HEK293 (cell line): ENCODE results near the gene NYNRIN.
"Not testable (repeated sequence)": the region's sequence is repeated elsewhere in the genome, so short reads cannot be mapped to it uniquely, and the experiment has no call there.

Experiments used
- CTCF ChIA-PET: fragments of 350-600 bp; formaldehyde crosslinking; extraction: SDS; loops from one replicate; lab custom pipeline; 2021; ENCODE audit warnings: antibody characterized with exemption; lab: Yijun Ruan, JAX
- POLR2A ChIA-PET: fragments of 300-600 bp; formaldehyde crosslinking; extraction: SDS; loops from one replicate; lab custom pipeline; 2020; ENCODE audit warnings: antibody characterized with exemption, inconsistent platforms; lab: Yijun Ruan, JAX
- H3K27ac ChIP-seq: fragments of 200-500 bp; sonication (Bioruptor generic); 2 replicates; pipeline ENCODE4 v1.5.1; 2014; ENCODE audit warnings: low read depth, low read length, control low read depth, inconsistent platforms; ENCODE audit errors: extremely low read depth
- H3K36me3 ChIP-seq, 2 experiments: fragments of 200-500 bp in 1 of 2; sonication (Bioruptor generic) in 1 of 2; 1 replicate in 1 of 2; 2 replicates in 1 of 2; pipeline ENCODE4 v1.5.1; 2014 to 2017; ENCODE audit warnings: inconsistent platforms in 2 of 2, low read length in 2 of 2; ENCODE audit not compliant: control insufficient read depth in 2 of 2, insufficient read depth in 1 of 2
- H3K4me1 ChIP-seq: fragments of 200-500 bp; sonication (Bioruptor generic); 2 replicates; pipeline ENCODE4 v1.5.1; 2014; ENCODE audit warnings: mild to moderate bottlenecking, low read length, inconsistent platforms; ENCODE audit not compliant: control insufficient read depth, insufficient read depth
- H3K4me3 ChIP-seq: 2 replicates; pipeline ENCODE4 v1.5.1; 2011; ENCODE audit warnings: low read depth, mild to moderate bottlenecking, control low read depth, low read length, moderate library complexity
- H3K9me3 ChIP-seq: fragments of 200-500 bp; sonication (Bioruptor generic); 2 replicates; pipeline ENCODE4 v1.5.1; 2014; ENCODE audit warnings: low read depth, low read length, inconsistent platforms; ENCODE audit not compliant: control insufficient read depth, insufficient read depth
- EGR2 ChIP-seq: fragments of 450-650 bp; formaldehyde crosslinking; IDR thresholded peaks from 2 replicates; pipeline ENCODE4 v1.5.1; 2016; ENCODE audit warnings: low read depth, missing biosample characterization, missing genetic modification characterization
- FEZF1 ChIP-seq: fragments of 450-650 bp; formaldehyde crosslinking; IDR thresholded peaks from 2 replicates; pipeline ENCODE4 v1.5.1; 2016; ENCODE audit warnings: missing biosample characterization, missing genetic modification characterization
- GFI1B ChIP-seq: fragments of 450-650 bp; formaldehyde crosslinking; IDR thresholded peaks from 2 replicates; pipeline ENCODE4 v1.5.1; 2016; ENCODE audit warnings: missing biosample characterization, missing genetic modification characterization
- KLF10 ChIP-seq: fragments of 450-650 bp; IDR thresholded peaks from 2 replicates; pipeline ENCODE4 v1.5.1; 2018; ENCODE audit warnings: missing biosample characterization, mild to moderate bottlenecking, missing genetic modification characterization
- MZF1 ChIP-seq: fragments of 450-650 bp; formaldehyde crosslinking; IDR thresholded peaks from 2 replicates; pipeline ENCODE4 v1.5.1; 2017; ENCODE audit warnings: missing biosample characterization, missing genetic modification characterization, borderline replicate concordance
- OSR2 ChIP-seq: fragments of 450-650 bp; formaldehyde crosslinking; IDR thresholded peaks from 2 replicates; pipeline ENCODE4 v1.5.1; 2016; ENCODE audit warnings: missing biosample characterization, missing genetic modification characterization
- REPIN1 ChIP-seq: fragments of 450-650 bp; formaldehyde crosslinking; IDR thresholded peaks from 2 replicates; pipeline ENCODE4 v1.5.1; 2017; ENCODE audit warnings: missing biosample characterization, missing genetic modification characterization, low read depth
- SP3 ChIP-seq: fragments of 450-650 bp; formaldehyde crosslinking; IDR thresholded peaks from 2 replicates; pipeline ENCODE4 v1.5.1; 2016; ENCODE audit warnings: missing biosample characterization, missing genetic modification characterization
- ZBTB17 ChIP-seq: fragments of 450-650 bp; formaldehyde crosslinking; IDR thresholded peaks from 2 replicates; pipeline ENCODE4 v1.5.1; 2016; ENCODE audit warnings: missing biosample characterization, missing genetic modification characterization
- ZBTB8A ChIP-seq: fragments of 450-650 bp; formaldehyde crosslinking; IDR thresholded peaks from 2 replicates; pipeline ENCODE4 v1.5.1; 2016; ENCODE audit warnings: missing biosample characterization, missing genetic modification characterization
- ZNF114 ChIP-seq: fragments of 450-650 bp; formaldehyde crosslinking; IDR thresholded peaks from 2 replicates; pipeline ENCODE4 v1.5.0; 2017; ENCODE audit warnings: missing biosample characterization, missing genetic modification characterization
- ZNF146 ChIP-seq: fragments of 450-650 bp; formaldehyde crosslinking; IDR thresholded peaks from 2 replicates; pipeline ENCODE4 v1.5.1; 2016; ENCODE audit warnings: missing biosample characterization, missing genetic modification characterization
- ZNF223 ChIP-seq: fragments of 450-650 bp; formaldehyde crosslinking; IDR thresholded peaks from 2 replicates; pipeline ENCODE4 v1.5.1; 2016; ENCODE audit warnings: missing biosample characterization, missing genetic modification characterization
- ZNF341 ChIP-seq: fragments of 450-650 bp; formaldehyde crosslinking; IDR thresholded peaks from 2 replicates; pipeline ENCODE4; 2016; ENCODE audit warnings: low read depth, missing biosample characterization, missing genetic modification characterization
- ZNF394 ChIP-seq: fragments of 450-650 bp; formaldehyde crosslinking; IDR thresholded peaks from 2 replicates; pipeline ENCODE4 v1.5.1; 2016; ENCODE audit warnings: missing biosample characterization, missing genetic modification characterization, mild to moderate bottlenecking, moderate library complexity, borderline replicate concordance
- ZNF48 ChIP-seq: fragments of 450-650 bp; formaldehyde crosslinking; IDR thresholded peaks from 2 replicates; pipeline ENCODE4 v1.5.1; 2016; ENCODE audit warnings: missing biosample characterization, missing genetic modification characterization
- ZNF571 ChIP-seq: fragments of 450-650 bp; formaldehyde crosslinking; IDR thresholded peaks from 2 replicates; pipeline ENCODE4 v1.5.0; 2017; ENCODE audit warnings: missing biosample characterization, missing genetic modification characterization
- ZNF654 ChIP-seq: fragments of 450-650 bp; formaldehyde crosslinking; IDR thresholded peaks from 2 replicates; pipeline ENCODE4 v1.5.1; 2016; ENCODE audit warnings: low read depth, missing biosample characterization, missing genetic modification characterization
- ZNF677 ChIP-seq: fragments of 450-650 bp; IDR thresholded peaks from 2 replicates; pipeline ENCODE4 v1.5.0; 2018; ENCODE audit warnings: missing biosample characterization, mild to moderate bottlenecking, missing genetic modification characterization, moderate library complexity
- ZNF791 ChIP-seq: fragments of 450-650 bp; formaldehyde crosslinking; IDR thresholded peaks from 2 replicates; pipeline ENCODE4 v1.5.1; 2016; ENCODE audit warnings: missing biosample characterization, missing genetic modification characterization
- ZSCAN16 ChIP-seq: fragments of 450-650 bp; formaldehyde crosslinking; IDR thresholded peaks from 2 replicates; pipeline ENCODE4 v1.5.1; 2016; ENCODE audit warnings: missing biosample characterization, missing genetic modification characterization
- TF ChIP-seq, protein P1 (sequence below): fragments of 450-650 bp; formaldehyde crosslinking; IDR thresholded peaks from 2 replicates; pipeline ENCODE4 v1.5.1; 2016; ENCODE audit warnings: missing biosample characterization, missing genetic modification characterization
- TF ChIP-seq, protein P2 (sequence below): fragments of 450-650 bp; formaldehyde crosslinking; IDR thresholded peaks from 2 replicates; pipeline ENCODE4 v1.5.1; 2016; ENCODE audit warnings: missing biosample characterization, missing genetic modification characterization
- TF ChIP-seq, protein P3 (sequence below): fragments of 450-650 bp; formaldehyde crosslinking; IDR thresholded peaks from 2 replicates; pipeline ENCODE4 v1.5.1; 2016; ENCODE audit warnings: missing biosample characterization, missing genetic modification characterization

Gene NYNRIN

DNA sequence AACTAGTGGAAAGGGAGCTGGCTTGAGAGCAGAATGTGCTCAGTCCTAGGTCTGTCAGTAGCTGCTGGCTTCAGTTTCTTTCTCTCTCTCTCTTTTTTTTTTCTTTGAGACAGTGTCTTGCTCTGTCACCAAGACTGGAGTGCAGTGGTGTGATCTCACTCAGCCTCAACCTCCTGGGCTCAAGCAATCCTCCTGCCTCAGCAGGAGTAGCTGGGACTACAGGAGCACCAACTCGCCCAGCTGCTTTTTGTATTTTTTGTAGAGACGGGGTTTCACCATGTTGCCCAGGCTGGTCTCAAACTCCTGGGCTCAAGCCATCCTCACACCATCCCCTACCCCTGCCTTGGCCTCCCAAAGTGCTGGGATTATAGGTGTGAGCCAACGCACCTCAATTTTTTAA is 27.2 kb upstream of the NYNRIN start:
- H3K9me3 ChIP-seq, H3K27ac ChIP-seq, H3K4me3 ChIP-seq: not testable (repeated sequence)
- peaks cover 0 to 68% of the 10 kb centered on the region in 2 experiments; a peak in 2 of 3 replicates for H3K36me3 ChIP-seq
- CTCF ChIA-PET, result interaction anchor here (0.9 to 4.3 kb wide), 4 partner anchors 20 to 66 kb away, joined by 3 to 29 read pairs (median 5); partner anchors contain the start of genes CBLN3 and KHNYN
- peaks cover 14% of the 10 kb centered on the region for H3K4me1 ChIP-seq
- POLR2A ChIA-PET, result interaction anchor here (3.3 kb wide), 1 partner anchor 59 kb away, joined by 22 read pairs; the partner anchor contains the start of genes CBLN3 and KHNYN
- TF ChIP-seq ZNF394 (tag by site-specific recombination), result peak; percentile 91
- TF ChIP-seq OSR2 (tag by site-specific recombination), result peak; percentile 56; the same call in 1 of the 2 replicates
- TF ChIP-seq ZBTB17 (tag by site-specific recombination), result peak; percentile 67

DNA sequence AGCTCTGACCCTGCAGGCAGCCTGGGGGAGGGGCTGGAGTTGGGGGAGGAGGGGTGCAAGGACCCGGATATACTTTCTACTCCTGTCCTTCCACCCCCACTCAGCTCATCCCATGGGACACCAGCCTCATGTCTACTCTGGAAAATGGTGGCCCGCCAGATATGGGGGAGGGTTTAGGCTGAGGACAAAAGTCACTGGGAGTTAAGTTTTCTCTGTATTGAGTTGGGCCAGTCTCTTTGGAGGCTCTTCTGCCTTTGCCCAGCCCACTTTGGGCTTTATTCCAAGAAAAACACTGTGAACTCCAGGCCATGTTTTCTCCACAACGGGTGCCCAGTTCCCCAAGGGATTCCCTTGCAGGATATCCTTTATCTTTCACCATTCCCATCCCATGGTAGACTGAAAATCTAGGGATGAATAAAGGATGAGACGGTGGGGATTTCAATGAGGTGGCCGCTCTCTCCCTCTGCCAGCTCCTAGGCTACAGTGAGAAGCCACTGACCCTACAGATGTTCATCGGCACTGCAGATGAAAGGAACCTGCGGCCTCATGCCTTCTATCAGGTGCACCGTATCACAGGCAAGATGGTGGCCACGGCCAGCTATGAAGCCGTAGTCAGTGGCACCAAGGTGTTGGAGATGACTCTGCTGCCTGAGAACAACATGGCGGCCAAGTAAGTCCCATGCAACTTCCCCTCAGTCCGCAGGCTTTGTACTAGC is 25.9 kb upstream of the NYNRIN start:
- ChIA-PET CTCF (interaction anchor here (1.1 to 4.3 kb wide), 4 partner anchors 39 to 65 kb away, joined by 4 to 29 read pairs (median 6); partner anchors contain the start of genes CBLN3, CIDEB and KHNYN), POLR2A (interaction anchor here (0.5 to 3.3 kb wide), 2 partner anchors 12 to 58 kb away, joined by 3 to 22 read pairs; partner anchors contain the start of genes CBLN3 and KHNYN)
- Histone ChIP-seq H3K9me3 (no peaks in the 10 kb centered on the region), H3K27ac (peak overlapping the region; percentile 50; the same call in 1 of the 2 replicates), H3K4me1 (peaks cover 18% of the 10 kb centered on the region), H3K4me3 (no peak overlapping the region), H3K36me3 (peaks cover 0 to 76% of the 10 kb centered on the region in 2 experiments; a peak in 2 of 3 replicates)
- TF ChIP-seq ZNF791 (tag by site-specific recombination) (no peak), FEZF1 (tag by site-specific recombination) (no peak), ZNF114 (tag by site-specific recombination) (no peak), GFI1B (tag by site-specific recombination) (no peak), ZNF223 (tag by site-specific recombination) (no peak), MZF1 (tag by site-specific recombination) (0 out of 2 replicates have a peak, but pooled peaks have one; percentile 36), EGR2 (tag by site-specific recombination) (no peak), ZNF654 (tag by site-specific recombination) (no peak), REPIN1 (no peak), ZNF571 (tag by site-specific recombination) (no peak), ZNF48 (tag by site-specific recombination) (no peak), KLF10 (tag by site-specific recombination) (no peak), ZNF146 (tag by site-specific recombination) (no peak), ZBTB8A (tag by site-specific recombination) (0 out of 2 replicates have a peak, but pooled peaks have one; percentile 33), ZSCAN16 (tag by site-specific recombination) (no peak), ZNF341 (tag by site-specific recombination) (peak; percentile 46; the same call in 1 of the 2 replicates), ZNF677 (tag by site-specific recombination) (no peak), SP3 (no peak)
- TF ChIP-seq, protein P1, sequence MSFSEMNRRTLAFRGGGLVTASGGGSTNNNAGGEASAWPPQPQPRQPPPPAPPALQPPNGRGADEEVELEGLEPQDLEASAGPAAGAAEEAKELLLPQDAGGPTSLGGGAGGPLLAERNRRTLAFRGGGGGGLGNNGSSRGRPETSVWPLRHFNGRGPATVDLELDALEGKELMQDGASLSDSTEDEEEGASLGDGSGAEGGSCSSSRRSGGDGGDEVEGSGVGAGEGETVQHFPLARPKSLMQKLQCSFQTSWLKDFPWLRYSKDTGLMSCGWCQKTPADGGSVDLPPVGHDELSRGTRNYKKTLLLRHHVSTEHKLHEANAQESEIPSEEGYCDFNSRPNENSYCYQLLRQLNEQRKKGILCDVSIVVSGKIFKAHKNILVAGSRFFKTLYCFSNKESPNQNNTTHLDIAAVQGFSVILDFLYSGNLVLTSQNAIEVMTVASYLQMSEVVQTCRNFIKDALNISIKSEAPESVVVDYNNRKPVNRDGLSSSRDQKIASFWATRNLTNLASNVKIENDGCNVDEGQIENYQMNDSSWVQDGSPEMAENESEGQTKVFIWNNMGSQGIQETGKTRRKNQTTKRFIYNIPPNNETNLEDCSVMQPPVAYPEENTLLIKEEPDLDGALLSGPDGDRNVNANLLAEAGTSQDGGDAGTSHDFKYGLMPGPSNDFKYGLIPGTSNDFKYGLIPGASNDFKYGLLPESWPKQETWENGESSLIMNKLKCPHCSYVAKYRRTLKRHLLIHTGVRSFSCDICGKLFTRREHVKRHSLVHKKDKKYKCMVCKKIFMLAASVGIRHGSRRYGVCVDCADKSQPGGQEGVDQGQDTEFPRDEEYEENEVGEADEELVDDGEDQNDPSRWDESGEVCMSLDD (tag by site-specific recombination), result no peak
- TF ChIP-seq, protein P2, sequence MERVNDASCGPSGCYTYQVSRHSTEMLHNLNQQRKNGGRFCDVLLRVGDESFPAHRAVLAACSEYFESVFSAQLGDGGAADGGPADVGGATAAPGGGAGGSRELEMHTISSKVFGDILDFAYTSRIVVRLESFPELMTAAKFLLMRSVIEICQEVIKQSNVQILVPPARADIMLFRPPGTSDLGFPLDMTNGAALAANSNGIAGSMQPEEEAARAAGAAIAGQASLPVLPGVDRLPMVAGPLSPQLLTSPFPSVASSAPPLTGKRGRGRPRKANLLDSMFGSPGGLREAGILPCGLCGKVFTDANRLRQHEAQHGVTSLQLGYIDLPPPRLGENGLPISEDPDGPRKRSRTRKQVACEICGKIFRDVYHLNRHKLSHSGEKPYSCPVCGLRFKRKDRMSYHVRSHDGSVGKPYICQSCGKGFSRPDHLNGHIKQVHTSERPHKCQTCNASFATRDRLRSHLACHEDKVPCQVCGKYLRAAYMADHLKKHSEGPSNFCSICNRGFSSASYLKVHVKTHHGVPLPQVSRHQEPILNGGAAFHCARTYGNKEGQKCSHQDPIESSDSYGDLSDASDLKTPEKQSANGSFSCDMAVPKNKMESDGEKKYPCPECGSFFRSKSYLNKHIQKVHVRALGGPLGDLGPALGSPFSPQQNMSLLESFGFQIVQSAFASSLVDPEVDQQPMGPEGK (tag by site-specific recombination), result 0 out of 2 replicates have a peak, but pooled peaks have one; percentile 12
- TF ChIP-seq, protein P3, sequence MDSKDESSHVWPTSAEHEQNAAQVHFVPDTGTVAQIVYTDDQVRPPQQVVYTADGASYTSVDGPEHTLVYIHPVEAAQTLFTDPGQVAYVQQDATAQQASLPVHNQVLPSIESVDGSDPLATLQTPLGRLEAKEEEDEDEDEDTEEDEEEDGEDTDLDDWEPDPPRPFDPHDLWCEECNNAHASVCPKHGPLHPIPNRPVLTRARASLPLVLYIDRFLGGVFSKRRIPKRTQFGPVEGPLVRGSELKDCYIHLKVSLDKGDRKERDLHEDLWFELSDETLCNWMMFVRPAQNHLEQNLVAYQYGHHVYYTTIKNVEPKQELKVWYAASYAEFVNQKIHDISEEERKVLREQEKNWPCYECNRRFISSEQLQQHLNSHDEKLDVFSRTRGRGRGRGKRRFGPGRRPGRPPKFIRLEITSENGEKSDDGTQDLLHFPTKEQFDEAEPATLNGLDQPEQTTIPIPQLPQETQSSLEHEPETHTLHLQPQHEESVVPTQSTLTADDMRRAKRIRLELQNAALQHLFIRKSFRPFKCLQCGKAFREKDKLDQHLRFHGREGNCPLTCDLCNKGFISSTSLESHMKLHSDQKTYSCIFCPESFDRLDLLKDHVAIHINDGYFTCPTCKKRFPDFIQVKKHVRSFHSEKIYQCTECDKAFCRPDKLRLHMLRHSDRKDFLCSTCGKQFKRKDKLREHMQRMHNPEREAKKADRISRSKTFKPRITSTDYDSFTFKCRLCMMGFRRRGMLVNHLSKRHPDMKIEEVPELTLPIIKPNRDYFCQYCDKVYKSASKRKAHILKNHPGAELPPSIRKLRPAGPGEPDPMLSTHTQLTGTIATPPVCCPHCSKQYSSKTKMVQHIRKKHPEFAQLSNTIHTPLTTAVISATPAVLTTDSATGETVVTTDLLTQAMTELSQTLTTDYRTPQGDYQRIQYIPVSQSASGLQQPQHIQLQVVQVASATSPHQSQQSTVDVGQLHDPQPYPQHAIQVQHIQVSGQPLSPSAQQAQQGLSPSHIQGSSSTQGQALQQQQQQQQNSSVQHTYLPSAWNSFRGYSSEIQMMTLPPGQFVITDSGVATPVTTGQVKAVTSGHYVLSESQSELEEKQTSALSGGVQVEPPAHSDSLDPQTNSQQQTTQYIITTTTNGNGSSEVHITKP (tag by site-specific recombination), result peak; percentile 75
